ENCODE measurements around the gene PNPLA7. TPM values are rescaled to one million over a fixed set of nuclear protein-coding genes. Genes with fewer than 3 reads are reported as not detected.
"Not testable (repeated sequence)": the region's sequence is repeated elsewhere in the genome, so short reads cannot be mapped to it uniquely, and the experiment has no call there.

The PNPLA7 gene
- total and polyA plus RNA-seq, 8 donors: 3.5 to 51.3 (median 16.6) TPM

DNA sequence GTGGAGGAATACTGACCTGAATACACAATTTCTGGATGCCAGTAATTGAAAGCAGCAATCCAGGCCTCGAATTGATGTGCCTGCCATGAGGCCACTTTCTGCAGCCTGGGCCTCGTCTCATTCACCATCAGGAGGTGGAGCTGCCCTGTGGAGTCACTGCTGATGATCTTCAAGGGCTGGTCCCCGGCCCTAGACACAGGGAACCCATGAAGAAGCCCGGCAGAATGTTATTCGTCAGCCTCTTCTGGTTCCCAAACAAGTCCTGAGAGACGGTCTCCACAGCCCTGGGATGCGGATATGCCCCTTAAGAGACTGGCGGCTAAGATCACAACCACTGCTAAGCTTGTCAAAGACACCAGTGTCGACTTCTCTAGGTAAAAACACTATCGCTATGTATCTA is 24.0 kb upstream of the PNPLA7 start:
- no peaks in the 10 kb centered on the region for H3K27me3 ChIP-seq
- peaks cover 18 to 38% (median 33%) of the 10 kb centered on the region in 4 donors for H3K4me1 ChIP-seq
- no peak for DNase-seq
- peaks cover 37 to 65% (median 61%) of the 10 kb centered on the region in 4 donors for H3K36me3 ChIP-seq
- 88 to 94% (median 91%) methylated on average over 10 of the region's 10 CpGs for WGBS, 5 donors
- TF ChIP-seq EP300 (IDR thresholded peaks at IDR 0.05): no peak
- TF ChIP-seq POLR2AphosphoS5 (IDR thresholded peaks at IDR 0.05): no peak
- TF ChIP-seq CTCF (IDR thresholded peaks at IDR 0.05): no peak
- TF ChIP-seq POLR2A (IDR thresholded peaks at IDR 0.05): no peak
- no peak overlapping the region for H3K4me3 ChIP-seq
- H3K9me3 ChIP-seq: no peaks in the 10 kb centered on the region
- H3K27ac ChIP-seq: no peak overlapping the region
- intact Hi-C loops (cut with DNase I; ENCODE audit: low total_unique reads): no loop called here

DNA sequence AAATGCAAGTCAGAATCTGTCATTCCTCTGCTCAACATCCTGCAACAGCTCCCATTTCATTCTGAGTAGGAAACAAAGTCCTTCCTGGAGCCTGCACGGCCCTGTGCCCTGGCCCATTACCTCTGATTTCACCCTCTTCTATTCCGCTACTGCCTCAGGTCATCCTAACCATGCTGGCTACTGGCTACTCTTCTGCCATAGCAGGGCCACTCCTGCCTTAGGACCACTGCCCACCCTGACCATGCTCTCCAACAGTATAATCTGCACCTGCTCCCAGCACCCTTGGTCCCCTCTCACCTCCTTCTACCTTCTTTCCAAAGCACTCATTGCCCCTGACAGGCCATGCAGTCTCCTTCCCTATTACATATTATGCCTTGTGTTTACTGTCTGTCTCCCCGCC is 20.4 kb upstream of the PNPLA7 start:
- TF ChIP-seq POLR2AphosphoS5 (IDR thresholded peaks at IDR 0.05) (no peak), CTCF (IDR thresholded peaks at IDR 0.05) (no peak), POLR2A (IDR thresholded peaks at IDR 0.05) (no peak), EP300 (IDR thresholded peaks at IDR 0.05) (no peak)
- WGBS, 5 donors: 96 to 100% (median 99%) methylated on average over 3 of the region's 3 CpGs
- Histone ChIP-seq H3K27ac (no peak overlapping the region), H3K27me3 (no peaks in the 10 kb centered on the region), H3K9me3 (no peaks in the 10 kb centered on the region), H3K36me3 (peaks cover 30 to 60% (median 58%) of the 10 kb centered on the region in 4 donors), H3K4me3 (no peak overlapping the region), H3K4me1 (peaks cover 0 to 7% (median 3%) of the 10 kb centered on the region in 4 donors)
- DNase-seq: no peak
- intact Hi-C loops (cut with DNase I; ENCODE audit: low total_unique reads): no loop called here

GRCh38 chr9:137569609-137570203 is 19.5 kb upstream of the PNPLA7 start:
- H3K27me3 ChIP-seq: no peaks in the 10 kb centered on the region
- H3K27ac ChIP-seq: no peak overlapping the region
- H3K4me3 ChIP-seq: no peak overlapping the region
- no peaks in the 10 kb centered on the region for H3K4me1 ChIP-seq
- H3K36me3 ChIP-seq: peaks cover 25 to 55% (median 53%) of the 10 kb centered on the region in 4 donors
- TF ChIP-seq POLR2A (IDR thresholded peaks at IDR 0.05) (no peak), EP300 (IDR thresholded peaks at IDR 0.05) (no peak), POLR2AphosphoS5 (IDR thresholded peaks at IDR 0.05) (no peak), CTCF (IDR thresholded peaks at IDR 0.05) (no peak)
- no peak for DNase-seq
- intact Hi-C loops (cut with DNase I; ENCODE audit: low total_unique reads): no loop called here
- 95 to 97% (median 96%) methylated on average over 5 of the region's 5 CpGs for WGBS, 5 donors
- no peaks in the 10 kb centered on the region for H3K9me3 ChIP-seq

GRCh38 chr9:137568445-137568844 is 18.2 kb upstream of the PNPLA7 start:
- intact Hi-C loops (cut with DNase I; ENCODE audit: low total_unique reads); H3K4me1 ChIP-seq; H3K27ac ChIP-seq; DNase-seq; H3K4me3 ChIP-seq; H3K27me3 ChIP-seq; H3K9me3 ChIP-seq: not testable (repeated sequence)
- 83 to 91% (median 89%) methylated on average over 5 of the region's 5 CpGs for WGBS, 5 donors
- H3K36me3 ChIP-seq: peaks cover 28 to 55% (median 53%) of the 10 kb centered on the region in 4 donors

GRCh38 chr9:137564817-137565411 is 14.7 kb upstream of the PNPLA7 start:
- H3K4me3 ChIP-seq: no peak overlapping the region
- no peaks in the 10 kb centered on the region for H3K9me3 ChIP-seq
- H3K4me1 ChIP-seq: no peaks in the 10 kb centered on the region
- no peak for DNase-seq
- TF ChIP-seq EP300 (IDR thresholded peaks at IDR 0.05) (no peak), CTCF (IDR thresholded peaks at IDR 0.05) (no peak), POLR2A (IDR thresholded peaks at IDR 0.05) (no peak), POLR2AphosphoS5 (IDR thresholded peaks at IDR 0.05) (no peak)
- H3K27ac ChIP-seq: no peak overlapping the region
- 85 to 91% (median 90%) methylated on average over 16 to 18 of the region's 18 CpGs for WGBS, 5 donors
- H3K36me3 ChIP-seq: peaks cover 19 to 58% (median 52%) of the 10 kb centered on the region in 4 donors
- H3K27me3 ChIP-seq: no peaks in the 10 kb centered on the region
- intact Hi-C loops (cut with DNase I; ENCODE audit: low total_unique reads): no loop called here

Data from stomach (tissue), 9 donors.